Body of pancreas (tissue), 4 donors: ENCODE results near the gene DNAJC7.

Experiments
- CTCF ChIP-seq, 7 experiments: fragments of 450-650 bp in 4 of 7; fragments of 200-600 bp in 3 of 7; sonication (generic) in 3 of 7; IDR thresholded peaks; one replicate each; pipeline ENCODE4 v1.5.1; 2016 to 2019; ENCODE audit warnings: antibody characterized with exemption in 7 of 7
- POLR2A ChIP-seq, 3 donors: fragments of 450-650 bp; IDR thresholded peaks; one replicate each; pipeline ENCODE4 v1.6.1; 2016; ENCODE audit warnings: antibody characterized with exemption in 3 of 3, mild to moderate bottlenecking in 2 of 3

GRCh38 chr17:41937970-41938954, 79.0 kb downstream of the DNAJC7 start:
- TF ChIP-seq CTCF (IDR thresholded peaks at IDR 0.05) = no peak
- TF ChIP-seq POLR2A (IDR thresholded peaks at IDR 0.05) = no peak
